ENCODE results near the gene TRAF3IP3. TPM values are rescaled to one million over a fixed set of nuclear protein-coding genes. Genes with fewer than 3 reads are reported as not detected.

Gene TRAF3IP3
- total and polyA plus RNA-seq, 11 donors, result 0.16 to 10.6 (median 0.75) TPM; not detected in 1

DNA sequence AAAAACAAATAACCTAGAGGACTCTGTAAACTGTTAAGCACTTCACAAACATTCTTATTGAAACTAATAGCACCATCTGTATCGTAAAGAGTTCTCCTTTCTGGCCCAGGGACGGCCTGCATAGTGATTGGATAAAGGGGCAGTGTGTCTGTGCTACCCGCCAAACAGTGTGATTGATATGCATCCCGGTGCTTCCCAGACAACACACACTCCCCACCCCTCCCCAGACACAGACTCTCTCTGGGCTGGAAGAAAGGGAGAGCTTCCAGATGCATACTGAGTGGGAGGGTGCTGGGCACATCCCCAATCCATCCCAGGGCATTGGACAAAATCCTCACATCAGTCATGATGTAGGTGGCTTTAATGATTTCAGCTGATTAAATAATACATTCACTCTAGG is 47.6 kb upstream of the TRAF3IP3 start:
- Histone ChIP-seq H3K9me3 (no peaks in the 10 kb centered on the region), H3K4me3 (no peak overlapping the region), H3K4me1 (peaks cover 0 to 16% (median 9%) of the 10 kb centered on the region in 12 donors), H3K27me3 (no peaks in the 10 kb centered on the region), H3K27ac (no peak overlapping the region), H3K36me3 (no peaks in the 10 kb centered on the region)
- intact Hi-C loops (cut with DNase I), result no loop called here
- TF ChIP-seq CTCF (IDR thresholded peaks at IDR 0.05), result no peak
- TF ChIP-seq POLR2A (IDR thresholded peaks at IDR 0.05), result no peak
- DNase-seq, result no peak
- no peak for ATAC-seq
- WGBS, 4 donors, result 67 to 79% (median 78%) methylated on average over 3 to 4 of the region's 4 CpGs

DNA sequence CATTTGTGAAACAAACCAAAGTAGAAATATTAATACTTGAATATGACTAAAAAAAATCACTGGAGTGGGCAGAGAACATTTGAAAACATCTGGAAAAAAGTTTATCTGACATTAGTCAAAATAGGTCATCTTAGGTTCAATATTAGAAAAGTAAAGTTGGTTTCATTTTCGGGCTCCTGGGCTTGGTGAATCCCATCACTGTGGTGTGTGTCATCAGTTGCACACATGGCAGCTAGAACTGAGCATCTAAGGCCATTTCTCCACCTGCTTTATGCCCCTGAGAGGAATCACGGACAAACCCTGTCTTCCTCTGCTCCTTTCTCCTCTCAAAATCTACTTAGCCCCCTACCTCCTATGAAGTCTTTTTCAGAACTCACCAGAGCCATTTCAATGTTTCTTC is 45.8 kb upstream of the TRAF3IP3 start:
- WGBS, 4 donors, result 67 to 79% (median 68%) methylated on average over 2 of the region's 2 CpGs
- intact Hi-C loops (cut with DNase I), result no loop called here
- no peak overlapping the region for H3K4me3 ChIP-seq
- DNase-seq (no peak), ATAC-seq (no peak)
- H3K36me3 ChIP-seq, result no peaks in the 10 kb centered on the region
- no peaks in the 10 kb centered on the region for H3K9me3 ChIP-seq
- TF ChIP-seq POLR2A (IDR thresholded peaks at IDR 0.05), result no peak
- no peak for TF ChIP-seq CTCF (IDR thresholded peaks at IDR 0.05)
- no peak overlapping the region for H3K27ac ChIP-seq
- peaks cover 0 to under 1% (median 0%) of the 10 kb centered on the region in 12 donors for H3K4me1 ChIP-seq
- no peaks in the 10 kb centered on the region for H3K27me3 ChIP-seq

GRCh38 chr1:209710847-209711246 is 45.0 kb upstream of the TRAF3IP3 start:
- no peaks in the 10 kb centered on the region for H3K27me3 ChIP-seq
- no peaks in the 10 kb centered on the region for H3K36me3 ChIP-seq
- H3K9me3 ChIP-seq, result no peaks in the 10 kb centered on the region
- no peak for DNase-seq
- TF ChIP-seq CTCF (IDR thresholded peaks at IDR 0.05) (no peak), POLR2A (IDR thresholded peaks at IDR 0.05) (no peak)
- no peak overlapping the region for H3K27ac ChIP-seq
- ATAC-seq, result no peak
- intact Hi-C loops (cut with DNase I), result no loop called here
- H3K4me1 ChIP-seq, result no peaks in the 10 kb centered on the region
- 93 to 97% (median 95%) methylated on average over 3 of the region's 3 CpGs for WGBS, 4 donors
- no peak overlapping the region for H3K4me3 ChIP-seq

GRCh38 chr1:209714338-209714737 is 41.5 kb upstream of the TRAF3IP3 start:
- ATAC-seq, result no peak
- no peaks in the 10 kb centered on the region for H3K27me3 ChIP-seq
- no peak overlapping the region for H3K4me3 ChIP-seq
- no peaks in the 10 kb centered on the region for H3K9me3 ChIP-seq
- peaks cover 0 to 4% (median 0%) of the 10 kb centered on the region in 12 donors for H3K4me1 ChIP-seq
- intact Hi-C loops (cut with DNase I), result no loop called here
- DNase-seq, result no peak
- H3K36me3 ChIP-seq, result no peaks in the 10 kb centered on the region
- no peak overlapping the region for H3K27ac ChIP-seq
- TF ChIP-seq CTCF (IDR thresholded peaks at IDR 0.05) (no peak), POLR2A (IDR thresholded peaks at IDR 0.05) (no peak)
- 85 to 90% (median 87%) methylated on average over 2 of the region's 2 CpGs for WGBS, 4 donors
